B cell (primary cell): ENCODE measurements around the gene AOC1. TPM values are rescaled to one million over a fixed set of nuclear protein-coding genes. Genes with fewer than 3 reads are reported as not detected.

Experiments
- ATAC-seq: fragments of 200-7000 bp; cut with Tn5 transposase; one replicate; pipeline ENCODE4 v1.10.0; 2021; ENCODE audit warnings: low read depth, mild to moderate bottlenecking, moderate number of reproducible peaks, moderate library complexity
- CTCF ChIA-PET: fragments of 350-600 bp; sonication (Branson Sonifier 250); formaldehyde crosslinking; loops from one replicate; lab custom pipeline; 2021; ENCODE audit warnings: antibody characterized with exemption, inconsistent platforms; lab: Charles Lee
- POLR2A ChIA-PET: fragments of 350-600 bp; sonication (Branson Sonifier 250); formaldehyde crosslinking; loops from one replicate; lab custom pipeline; 2021; ENCODE audit warnings: antibody characterized with exemption; lab: Charles Lee
- DNase-seq: peaks from one replicate; pipeline ENCODE4 v3.0.0; 2013
- H2AFZ ChIP-seq: 2 replicates; pipeline ENCODE4 v1.6.1; 2012; ENCODE audit warnings: mild to moderate bottlenecking, low read depth, low read length; ENCODE audit not compliant: insufficient read depth, poor library complexity, severe bottlenecking
- H3K27ac ChIP-seq, 2 donors: 1 replicate in 1 of 2; 2 replicates in 1 of 2; pipeline ENCODE4 v1.5.1; 2012 to 2013; ENCODE audit warnings: low read length in 2 of 2, mild to moderate bottlenecking in 2 of 2, moderate library complexity in 1 of 2
- H3K27me3 ChIP-seq, 4 experiments: fragments of 200-600 bp in 1 of 4; sonication (generic) in 1 of 4; replicated peaks in 1 of 4; 1 replicate in 2 of 4; 2 replicates in 2 of 4; pipeline versions ENCODE4 v1.6.1 to v1.7.0; 2013 to 2016; ENCODE audit warnings: low read length in 3 of 4, mild to moderate bottlenecking in 2 of 4, mixed read lengths in 1 of 4, moderate library complexity in 1 of 4; ENCODE audit not compliant: insufficient read depth in 4 of 4, control insufficient read depth in 3 of 4; ENCODE audit errors: control extremely low read depth in 1 of 4
- H3K36me3 ChIP-seq, 2 experiments: replicated peaks in 1 of 2; 1 replicate in 1 of 2; 2 replicates in 1 of 2; pipeline versions ENCODE4 v1.6.1 to v1.7.1; 2013; ENCODE audit warnings: low read length in 1 of 2; ENCODE audit not compliant: insufficient read depth in 2 of 2, control insufficient read depth in 1 of 2; ENCODE audit errors: control extremely low read depth in 1 of 2, extremely low read depth in 1 of 2
- H3K4me1 ChIP-seq, 2 donors: fragments of 200-600 bp in 1 of 2; sonication (generic) in 1 of 2; 1 replicate in 1 of 2; 2 replicates in 1 of 2; pipeline versions ENCODE4 v1.5.1 to v1.6.1; 2013 to 2017; ENCODE audit warnings: low read length in 2 of 2; ENCODE audit not compliant: control insufficient read depth in 2 of 2, insufficient read depth in 2 of 2
- H3K4me2 ChIP-seq: replicated peaks from 2 replicates; pipeline ENCODE3; 2012; ENCODE audit warnings: mild to moderate bottlenecking, low read depth, low read length; ENCODE audit not compliant: poor library complexity, severe bottlenecking
- H3K4me3 ChIP-seq, 5 experiments: fragments of 200-600 bp in 1 of 5; sonication (generic) in 1 of 5; 1 replicate in 3 of 5; 2 replicates in 2 of 5; pipeline versions ENCODE4 v1.5.1 to v1.7.0; 2011 to 2016; ENCODE audit warnings: low read length in 4 of 5, mild to moderate bottlenecking in 4 of 5, low read depth in 2 of 5, control low read depth in 1 of 5, moderate library complexity in 1 of 5; ENCODE audit not compliant: insufficient read depth in 1 of 5; ENCODE audit errors: control extremely low read depth in 1 of 5, extremely low read depth in 1 of 5
- H3K79me2 ChIP-seq: fragments of 200-600 bp; sonication (generic); one replicate; pipeline ENCODE4 v1.6.0; 2016; ENCODE audit warnings: low read length; ENCODE audit not compliant: control insufficient read depth, insufficient read depth
- H3K9ac ChIP-seq: fragments of 200-600 bp; sonication (generic); 2 replicates; pipeline ENCODE4 v1.6.1; 2017; ENCODE audit warnings: mild to moderate bottlenecking, low read length, moderate library complexity
- H3K9me3 ChIP-seq, 3 donors: one replicate each; pipeline versions ENCODE4 v1.6.1 to v1.7.1; 2013; ENCODE audit warnings: low read length in 2 of 3; ENCODE audit not compliant: control insufficient read depth in 2 of 3, insufficient read depth in 1 of 3; ENCODE audit errors: control extremely low read depth in 1 of 3
- H4K20me1 ChIP-seq: 2 replicates; pipeline ENCODE4 v1.6.0; 2012; ENCODE audit warnings: mild to moderate bottlenecking, low read length; ENCODE audit not compliant: insufficient read depth, control insufficient read depth, poor library complexity, severe bottlenecking
- H3K27ac Mint-ChIP-seq: one replicate; pipeline ENCODE4 v1.8.0; 2021; ENCODE audit warnings: mixed read lengths
- H3K27me3 Mint-ChIP-seq: one replicate; pipeline ENCODE4 v1.8.0; 2021; ENCODE audit warnings: mixed read lengths
- H3K4me1 Mint-ChIP-seq: one replicate; pipeline ENCODE4 v1.8.0; 2021; ENCODE audit warnings: mixed read lengths
- H3K4me3 Mint-ChIP-seq: one replicate; pipeline ENCODE4 v1.8.0; 2021; ENCODE audit warnings: mixed read lengths
- H3K9me3 Mint-ChIP-seq: one replicate; pipeline ENCODE4 v1.8.0; 2022; ENCODE audit warnings: mixed read lengths; ENCODE audit not compliant: insufficient read depth
- CTCF ChIP-seq: fragments of 200-600 bp; IDR thresholded peaks from one replicate; pipeline ENCODE4 v1.8.0; 2022; ENCODE audit warnings: antibody characterized with exemption, mild to moderate bottlenecking
- EZH2 ChIP-seq: IDR thresholded peaks from 2 replicates; pipeline ENCODE4 v1.6.1; 2012; ENCODE audit warnings: borderline replicate concordance, low read depth, mild to moderate bottlenecking, moderate library complexity, low read length; ENCODE audit not compliant: insufficient read depth, poor library complexity, severe bottlenecking
- WGBS: methylation state at CpG from one replicate; pipeline ENCODE4 v1.1.5; 2013; ENCODE audit warnings: missing lambda C conversion rate; ENCODE audit not compliant: insufficient coverage; 5-methylcytosine and 5-hydroxymethylcytosine counted together
- intact Hi-C: fragments of 100-400 bp; cut with micrococcal nuclease; formaldehyde crosslinking; loops from one replicate; pipeline ENCODE4 v1.10.0; 2022
- polyA plus RNA-seq: library from polyadenylated mRNA; depleted of rRNA; stranded (reverse); fragments of >200 nt; gene quantifications from 2 replicates; pipeline ENCODE4 v1.2.3, GENCODE V29; 2012
- total RNA-seq, 2 donors: library from RNA; stranded (reverse); fragments of 120-200 nt in 1 of 2; gene quantifications; 1 replicate in 1 of 2; 2 replicates in 1 of 2; pipeline versions ENCODE4 v1.2.3 to v1.2.4, GENCODE V29; 2013 to 2022

Gene AOC1
- total and polyA plus RNA-seq, 2 donors (not counting 1 experiment from before 2014, with no cell fraction given): 0.07 TPM; not detected in 1

GRCh38 chr7:150877536-150877935 lies 25.2 kb downstream of the AOC1 start:
- Mint-ChIP-seq H3K27me3 (peaks cover 27% of the 10 kb centered on the region), H3K27ac (no peak overlapping the region), H3K4me1 (peaks cover 16% of the 10 kb centered on the region), H3K9me3 (peaks cover 13% of the 10 kb centered on the region), H3K4me3 (no peak overlapping the region)
- H3K9me3 ChIP-seq: peaks cover 0 to 22% (median 13%) of the 10 kb centered on the region in 3 donors
- no peaks in the 10 kb centered on the region for H3K36me3 ChIP-seq
- 74% methylated on average over 3 of the region's 4 CpGs for WGBS
- no peaks in the 10 kb centered on the region for H4K20me1 ChIP-seq
- DNase-seq (no peak), ATAC-seq (no peak)
- peaks cover 0 to 3% (median 0%) of the 10 kb centered on the region in 4 experiments for H3K27me3 ChIP-seq
- peaks cover 0 to 18% of the 10 kb centered on the region in 2 donors for H3K4me1 ChIP-seq
- TF ChIP-seq EZH2: no peak
- no peak for TF ChIP-seq CTCF
- H2AFZ ChIP-seq: no peak overlapping the region
- ChIA-PET POLR2A (no interaction called here), CTCF (interaction anchor here (0.5 to 2.4 kb wide), 4 partner anchors 16 to 1470 kb away, joined by 4 to 15 read pairs (median 5); no protein-coding TSS in a partner anchor)
- H3K9ac ChIP-seq: no peak overlapping the region
- no peak overlapping the region for H3K27ac ChIP-seq
- no peak overlapping the region for H3K4me2 ChIP-seq
- no peaks in the 10 kb centered on the region for H3K79me2 ChIP-seq
- no peak overlapping the region for H3K4me3 ChIP-seq
- intact Hi-C loops: no loop called here

- Mint-ChIP-seq H3K4me3 (no peak overlapping the region), H3K27ac (no peak overlapping the region), H3K9me3 (peaks cover 19% of the 10 kb centered on the region), H3K27me3 (peaks cover 18% of the 10 kb centered on the region), H3K4me1 (peaks cover 16% of the 10 kb centered on the region)
- Histone ChIP-seq H3K36me3 (no peaks in the 10 kb centered on the region), H3K79me2 (no peaks in the 10 kb centered on the region), H3K4me3 (no peak overlapping the region), H4K20me1 (no peaks in the 10 kb centered on the region), H3K4me2 (no peak overlapping the region), H2AFZ (no peak overlapping the region), H3K27me3 (no peaks in the 10 kb centered on the region), H3K4me1 (peaks cover 0 to 18% of the 10 kb centered on the region in 2 donors), H3K9ac (no peak overlapping the region), H3K9me3 (peaks cover 0 to 26% (median 13%) of the 10 kb centered on the region in 3 donors), H3K27ac (no peak overlapping the region)
- intact Hi-C loops: no loop called here
- ATAC-seq (no peak), DNase-seq (no peak)
- TF ChIP-seq EZH2 (no peak), CTCF (no peak)
- ChIA-PET POLR2A (no interaction called here), CTCF (interaction anchor here (0.9 to 2.4 kb wide), 2 partner anchors 19 to 428 kb away, joined by 3 to 15 read pairs; no protein-coding TSS in a partner anchor)
Observed at GRCh38 chr7:150879345-150879744, 27.0 kb downstream of the AOC1 start.
